Fibroblast of villous mesenchyme (primary cell): ENCODE data around the gene TMEM33. TPM values are rescaled to one million over a fixed set of nuclear protein-coding genes. Genes with fewer than 3 reads are reported as not detected.

Experiments used
- DNase-seq: peaks from one replicate; pipeline ENCODE4 v3.0.0-alpha.2; 2010; ENCODE audit warnings: low read depth
- H3K4me3 ChIP-seq: 2 replicates; pipeline ENCODE4 v1.5.1; 2011; ENCODE audit warnings: low read depth, mild to moderate bottlenecking, low read length
- total RNA-seq: library from RNA; depleted of rRNA; stranded (reverse); fragments of >200 nt; gene quantifications from 2 replicates; pipeline ENCODE4 v1.2.3, GENCODE V29; 2012
- TF ChIP-seq, protein P1 (sequence below): IDR thresholded peaks from 2 replicates; pipeline ENCODE4 v1.5.1; 2012; ENCODE audit warnings: low read depth, mild to moderate bottlenecking, low read length; ENCODE audit not compliant: insufficient read depth

Gene TMEM33
- total RNA-seq, 1 donor, result 58.7 TPM

DNA sequence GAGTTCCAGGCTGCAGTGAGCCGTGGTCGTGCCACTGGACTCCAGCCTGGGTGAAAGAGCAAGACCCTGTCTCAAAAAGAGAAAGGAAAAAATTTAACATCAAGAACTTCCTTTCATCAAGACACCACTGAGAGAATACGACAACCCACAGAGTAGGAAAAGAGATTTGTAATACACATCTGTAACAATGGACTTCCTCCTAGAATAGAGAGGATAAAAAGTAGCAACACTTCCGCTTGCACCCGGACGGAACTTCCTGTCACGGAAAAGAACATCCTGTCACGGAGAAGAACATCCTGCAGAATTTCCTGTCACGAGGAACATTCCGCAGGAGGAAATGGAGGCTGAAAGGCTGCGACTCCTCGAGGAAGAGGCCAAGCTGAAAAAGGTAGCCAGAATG, 46.2 kb downstream of the TMEM33 start, which contains the start of gene DCAF4L1:
Gene DCAF4L1, plus strand, starts transcription at position 301 of the 400 bp plus-strand sequence. Its CDS starts 37 bp downstream, at position 338.
- DNase-seq, result no peak
- TF ChIP-seq, protein P1, sequence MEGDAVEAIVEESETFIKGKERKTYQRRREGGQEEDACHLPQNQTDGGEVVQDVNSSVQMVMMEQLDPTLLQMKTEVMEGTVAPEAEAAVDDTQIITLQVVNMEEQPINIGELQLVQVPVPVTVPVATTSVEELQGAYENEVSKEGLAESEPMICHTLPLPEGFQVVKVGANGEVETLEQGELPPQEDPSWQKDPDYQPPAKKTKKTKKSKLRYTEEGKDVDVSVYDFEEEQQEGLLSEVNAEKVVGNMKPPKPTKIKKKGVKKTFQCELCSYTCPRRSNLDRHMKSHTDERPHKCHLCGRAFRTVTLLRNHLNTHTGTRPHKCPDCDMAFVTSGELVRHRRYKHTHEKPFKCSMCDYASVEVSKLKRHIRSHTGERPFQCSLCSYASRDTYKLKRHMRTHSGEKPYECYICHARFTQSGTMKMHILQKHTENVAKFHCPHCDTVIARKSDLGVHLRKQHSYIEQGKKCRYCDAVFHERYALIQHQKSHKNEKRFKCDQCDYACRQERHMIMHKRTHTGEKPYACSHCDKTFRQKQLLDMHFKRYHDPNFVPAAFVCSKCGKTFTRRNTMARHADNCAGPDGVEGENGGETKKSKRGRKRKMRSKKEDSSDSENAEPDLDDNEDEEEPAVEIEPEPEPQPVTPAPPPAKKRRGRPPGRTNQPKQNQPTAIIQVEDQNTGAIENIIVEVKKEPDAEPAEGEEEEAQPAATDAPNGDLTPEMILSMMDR, result no peak
- H3K4me3 ChIP-seq, result no peak within 1 kb of the TSS

DNA sequence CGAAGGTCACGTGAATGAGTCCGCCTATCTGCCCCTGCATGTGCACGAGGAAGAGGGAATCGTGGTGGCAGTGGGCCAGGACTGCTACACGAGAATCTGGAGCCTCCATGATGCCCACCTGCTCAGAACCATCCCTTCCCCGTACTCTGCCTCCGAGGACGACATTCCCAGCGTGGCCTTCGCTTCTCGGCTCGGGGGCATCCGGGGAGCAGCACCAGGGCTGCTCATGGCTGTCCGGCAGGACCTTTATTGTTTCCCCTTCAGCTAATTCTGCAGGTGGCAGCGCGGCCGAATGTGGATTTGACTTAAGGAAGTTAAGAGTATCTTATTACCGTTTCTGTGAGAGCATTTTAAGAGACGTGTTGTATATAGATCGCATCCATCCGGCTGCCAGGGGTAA, 47.5 kb downstream of the TMEM33 start:
- no peak for DNase-seq
- TF ChIP-seq, protein P1, result no peak
- no peak overlapping the region for H3K4me3 ChIP-seq

DNA sequence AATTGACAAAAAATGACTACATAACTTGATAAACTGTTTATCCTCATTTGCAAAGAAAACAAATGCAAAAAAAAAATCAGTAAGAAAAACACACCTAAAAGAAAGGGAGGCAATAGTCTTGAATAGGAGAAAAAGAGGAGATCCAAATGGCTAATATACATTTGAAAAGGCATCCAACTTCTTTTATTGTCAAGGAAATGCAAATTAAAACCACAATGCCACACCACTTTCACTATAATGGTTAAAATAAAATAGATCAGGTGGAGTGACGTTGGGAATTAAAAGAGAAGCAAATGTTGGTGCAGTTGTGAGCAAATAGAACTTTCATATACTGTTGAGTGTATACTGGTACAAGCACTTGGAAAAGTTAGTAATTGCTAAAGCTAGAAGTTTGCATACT, 49.9 kb downstream of the TMEM33 start:
- H3K4me3 ChIP-seq, result no peak overlapping the region
- TF ChIP-seq, protein P1, result no peak
- no peak for DNase-seq

DNA sequence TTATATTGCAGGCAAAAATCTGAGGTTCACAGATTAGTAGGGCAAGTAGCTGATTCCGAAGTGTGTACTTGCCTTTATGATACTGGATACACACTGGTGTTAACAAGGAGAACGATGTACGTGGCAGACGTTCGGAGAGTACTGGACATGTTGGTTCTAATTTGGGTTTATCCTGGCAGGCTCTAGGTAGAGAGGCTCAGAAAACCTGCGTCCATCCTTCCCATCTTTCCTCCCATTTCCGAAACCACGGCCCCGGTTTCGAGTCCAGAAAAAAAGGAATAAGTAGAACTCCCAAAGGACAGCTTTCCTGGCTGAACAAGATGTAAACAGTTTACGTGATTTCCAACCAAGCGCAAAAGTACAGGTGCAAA, 54.8 kb downstream of the TMEM33 start:
- peak overlapping the region; percentile 86 for H3K4me3 ChIP-seq
- DNase-seq, result no peak
- TF ChIP-seq, protein P1, result no peak

DNA sequence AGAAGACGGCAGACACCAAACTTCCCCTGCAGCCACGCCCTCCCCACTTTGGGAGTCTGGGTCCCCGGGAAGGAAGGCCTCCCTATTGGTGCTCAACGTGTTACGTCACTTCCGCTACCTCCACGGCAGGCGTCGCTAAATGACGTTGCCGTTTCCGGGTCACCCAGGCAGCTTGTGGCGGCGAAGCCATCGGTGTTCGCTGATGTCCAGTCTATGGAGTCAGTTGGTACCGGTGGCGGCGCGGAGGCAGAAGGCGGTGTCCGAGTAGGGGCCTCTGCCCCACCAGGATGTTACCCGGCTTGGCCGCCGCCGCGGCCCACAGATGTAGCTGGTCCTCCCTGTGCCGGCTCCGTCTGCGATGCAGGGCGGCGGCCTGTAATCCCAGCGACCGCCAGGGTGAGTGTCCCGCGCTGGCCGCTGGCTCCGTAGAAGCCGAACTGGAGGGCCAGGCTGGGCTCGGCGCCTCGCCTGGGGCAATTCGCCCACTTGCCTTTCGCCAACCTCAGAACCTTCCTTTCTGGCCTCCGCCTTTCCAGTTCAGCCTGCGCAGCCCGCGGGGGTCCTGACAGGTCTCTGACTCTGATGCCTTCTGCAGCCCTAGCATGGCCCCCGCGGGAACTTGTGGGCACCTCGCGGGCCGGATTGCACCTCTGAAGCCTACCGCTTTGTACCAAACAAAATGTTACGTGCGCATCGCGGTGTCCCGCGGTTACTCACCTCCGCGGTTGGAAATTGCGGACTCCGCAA, 55.3 kb downstream of the TMEM33 start, which contains the start of gene SLC30A9:
Gene SLC30A9, plus strand, starts transcription at position 166 of the 747 bp plus-strand sequence. Its CDS starts 122 bp downstream, at position 288.
- peak within 1 kb of the TSS; percentile 86 for H3K4me3 ChIP-seq
- peak; percentile 95 for DNase-seq
- TF ChIP-seq, protein P1, result peak; percentile 37

DNA sequence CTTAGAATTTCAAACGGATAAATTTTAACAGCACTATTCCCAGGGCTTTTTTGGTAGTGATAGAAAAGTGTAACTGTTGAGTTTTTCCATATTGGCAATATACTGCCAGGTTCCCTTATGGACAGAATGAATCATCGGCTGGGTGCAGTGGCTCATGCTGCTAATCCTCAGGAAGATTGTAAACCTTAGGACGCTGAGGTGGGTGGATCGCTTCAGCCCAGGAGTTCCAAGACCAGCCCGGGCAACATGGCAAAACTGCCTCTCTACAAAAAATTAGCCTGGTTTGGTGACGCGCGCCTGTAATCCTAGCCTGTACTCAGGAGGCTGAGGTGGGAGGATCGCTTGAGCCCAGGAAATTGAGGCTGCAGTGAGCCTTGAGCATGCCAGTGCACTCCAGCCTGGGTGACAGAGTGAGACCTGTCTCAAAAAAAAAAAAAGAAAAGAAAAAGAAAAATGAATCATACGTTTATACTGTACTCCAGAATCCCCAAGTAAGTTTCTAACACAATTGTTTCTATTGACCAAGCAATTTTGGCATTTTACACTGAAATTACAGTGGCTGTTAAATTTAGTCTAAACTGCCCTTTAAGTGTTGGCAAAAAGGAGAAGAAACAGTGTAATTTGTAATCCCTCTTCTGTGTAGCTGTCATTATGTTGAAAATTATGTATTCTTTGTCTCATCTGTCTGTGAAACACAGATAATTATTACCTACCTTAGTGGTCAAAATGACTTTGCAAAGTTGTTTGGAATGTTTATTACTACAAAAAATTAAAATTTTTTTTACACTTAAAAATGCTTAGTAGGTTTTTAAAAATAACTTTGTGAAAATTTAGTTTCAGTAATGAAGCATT, 56.9 kb downstream of the TMEM33 start:
- TF ChIP-seq, protein P1, result no peak
- DNase-seq, result peak; percentile 65
- H3K4me3 ChIP-seq, result peak overlapping the region; percentile 86
